ENCODE results near the gene PDE6B.

PDE6B gene

GRCh38 chr4:683247-683897 lies 58.0 kb downstream of the PDE6B start:
- no peak overlapping the region for H3K27ac ChIP-seq
- TF ChIP-seq CTCF (conservative IDR thresholded peaks at IDR 0.05): no peak

- no peak overlapping the region for H3K27ac ChIP-seq
- TF ChIP-seq CTCF (conservative IDR thresholded peaks at IDR 0.05): peak; percentile 79
Measured at GRCh38 chr4:683982-684622, 58.7 kb downstream of the PDE6B start.

DNA sequence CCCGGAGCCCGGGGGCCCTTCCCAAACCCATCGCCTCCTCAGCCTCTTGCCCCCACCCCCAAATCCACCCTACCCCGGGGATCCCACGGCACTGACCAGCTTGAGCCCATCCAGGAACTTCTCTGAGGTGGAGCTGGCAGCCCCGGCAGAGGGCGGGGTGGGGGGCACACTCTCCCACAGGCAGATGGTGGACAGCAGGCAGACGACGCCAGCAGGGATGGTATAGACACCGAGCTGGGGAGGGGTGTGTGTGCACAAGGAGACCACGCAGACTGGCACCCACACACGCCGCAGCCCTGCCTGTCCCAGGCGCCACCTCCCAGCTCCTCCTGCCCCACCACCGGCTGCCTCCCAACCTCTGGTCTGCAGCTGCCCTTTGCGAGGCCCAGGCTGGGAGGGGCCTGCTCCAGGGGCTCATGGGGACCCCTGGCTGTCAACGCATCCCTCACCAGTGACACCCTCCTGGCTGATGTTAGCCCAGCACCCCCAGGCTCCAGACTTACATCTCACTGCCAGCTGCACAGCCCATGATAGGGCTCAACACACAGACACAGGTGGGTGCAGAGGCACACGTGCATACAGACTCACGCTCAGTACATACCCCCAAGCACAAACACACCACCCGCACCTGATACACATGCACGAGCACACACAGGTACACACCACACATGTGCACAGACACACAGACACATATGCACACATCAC lies 59.4 kb downstream of the PDE6B start:
- TF ChIP-seq CTCF (conservative IDR thresholded peaks at IDR 0.05): no peak
- no peak overlapping the region for H3K27ac ChIP-seq

GRCh38 chr4:685679-686412 lies 60.5 kb downstream of the PDE6B start:
- no peak overlapping the region for H3K27ac ChIP-seq
- TF ChIP-seq CTCF (conservative IDR thresholded peaks at IDR 0.05): no peak

GRCh38 chr4:686413-687040 lies 61.2 kb downstream of the PDE6B start:
- no peak for TF ChIP-seq CTCF (conservative IDR thresholded peaks at IDR 0.05)
- H3K27ac ChIP-seq: no peak overlapping the region

- no peak overlapping the region for H3K27ac ChIP-seq
- TF ChIP-seq CTCF (conservative IDR thresholded peaks at IDR 0.05): no peak
Measured at GRCh38 chr4:687048-687970, 61.9 kb downstream of the PDE6B start.

All from VCaP (cell line).